ENCODE data around the gene ARCN1. TPM values are rescaled to one million over a fixed set of nuclear protein-coding genes. Genes with fewer than 3 reads are reported as not detected.

Gene ARCN1
- total RNA-seq, 1 experiment from 2014 or later, result 330 TPM

DNA sequence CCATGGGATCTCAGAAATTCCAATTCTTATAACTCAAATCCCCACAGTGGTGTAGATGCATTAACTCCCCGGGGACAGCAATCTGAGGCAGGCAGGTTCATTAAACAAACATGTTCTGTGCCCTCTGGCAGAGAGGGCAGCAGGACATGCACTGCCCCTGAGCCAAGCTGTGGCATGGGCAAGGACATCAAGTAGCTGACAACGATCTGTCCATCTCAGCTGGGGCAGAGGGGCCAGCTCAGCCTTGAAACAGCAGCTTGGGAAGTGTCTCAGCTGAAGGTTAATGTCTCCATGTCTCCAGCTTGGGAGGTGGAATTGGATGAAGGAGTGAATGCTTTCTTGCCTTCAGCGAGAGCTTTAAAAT lies 27.6 kb upstream of the ARCN1 start:
- CTCF ChIA-PET, result no interaction called here
- Mint-ChIP-seq H3K4me1 (ENCODE audit: low read depth, unreplicated experiment) (peaks cover 10% of the 10 kb centered on the region), H3K36me3 (ENCODE audit: insufficient read depth, unreplicated experiment) (peaks cover 24% of the 10 kb centered on the region), H3K4me3 (ENCODE audit: unreplicated experiment) (no peak overlapping the region), H3K27me3 (ENCODE audit: insufficient read depth, unreplicated experiment) (no peaks in the 10 kb centered on the region), H3K27ac (ENCODE audit: unreplicated experiment) (no peak overlapping the region), H3K9me3 (ENCODE audit: unreplicated experiment) (no peaks in the 10 kb centered on the region)
- Histone ChIP-seq H3K4me3 (ENCODE audit: low read depth, low read length) (no peak overlapping the region), H3K27me3 (replicated peaks; ENCODE audit: control insufficient read depth, insufficient read depth, low read length) (no peaks in the 10 kb centered on the region), H3K9me3 (no peaks in the 10 kb centered on the region), H3K36me3 (ENCODE audit: control insufficient read depth, insufficient read depth, low read length) (no peaks in the 10 kb centered on the region), H3K4me1 (peaks cover 16% of the 10 kb centered on the region)
- DNase-seq, result no peak
- POLR2A ChIA-PET, result no interaction called here
- intact Hi-C loops (cut with micrococcal nuclease; ENCODE audit: unreplicated experiment), result no loop called here
- TSS peak; percentile 16 for BruUV-seq (replicated peaks)
- TF ChIP-seq, protein P1, sequence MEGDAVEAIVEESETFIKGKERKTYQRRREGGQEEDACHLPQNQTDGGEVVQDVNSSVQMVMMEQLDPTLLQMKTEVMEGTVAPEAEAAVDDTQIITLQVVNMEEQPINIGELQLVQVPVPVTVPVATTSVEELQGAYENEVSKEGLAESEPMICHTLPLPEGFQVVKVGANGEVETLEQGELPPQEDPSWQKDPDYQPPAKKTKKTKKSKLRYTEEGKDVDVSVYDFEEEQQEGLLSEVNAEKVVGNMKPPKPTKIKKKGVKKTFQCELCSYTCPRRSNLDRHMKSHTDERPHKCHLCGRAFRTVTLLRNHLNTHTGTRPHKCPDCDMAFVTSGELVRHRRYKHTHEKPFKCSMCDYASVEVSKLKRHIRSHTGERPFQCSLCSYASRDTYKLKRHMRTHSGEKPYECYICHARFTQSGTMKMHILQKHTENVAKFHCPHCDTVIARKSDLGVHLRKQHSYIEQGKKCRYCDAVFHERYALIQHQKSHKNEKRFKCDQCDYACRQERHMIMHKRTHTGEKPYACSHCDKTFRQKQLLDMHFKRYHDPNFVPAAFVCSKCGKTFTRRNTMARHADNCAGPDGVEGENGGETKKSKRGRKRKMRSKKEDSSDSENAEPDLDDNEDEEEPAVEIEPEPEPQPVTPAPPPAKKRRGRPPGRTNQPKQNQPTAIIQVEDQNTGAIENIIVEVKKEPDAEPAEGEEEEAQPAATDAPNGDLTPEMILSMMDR (IDR thresholded peaks at IDR 0.05; ENCODE audit: insufficient read depth in 1 of 2, low read depth in 1 of 2, low read length in 1 of 2, severe bottlenecking in 1 of 2, unreplicated experiment in 1 of 2), result no peak

GRCh38 chr11:118545533-118545932 lies 26.7 kb upstream of the ARCN1 start:
- Histone ChIP-seq H3K4me1 (peaks cover 10% of the 10 kb centered on the region), H3K27me3 (replicated peaks; ENCODE audit: control insufficient read depth, insufficient read depth, low read length) (no peaks in the 10 kb centered on the region), H3K9me3 (no peaks in the 10 kb centered on the region), H3K4me3 (ENCODE audit: low read depth, low read length) (no peak overlapping the region), H3K36me3 (ENCODE audit: control insufficient read depth, insufficient read depth, low read length) (no peaks in the 10 kb centered on the region)
- TF ChIP-seq, protein P1 (IDR thresholded peaks at IDR 0.05; ENCODE audit: insufficient read depth in 1 of 2, low read depth in 1 of 2, low read length in 1 of 2, severe bottlenecking in 1 of 2, unreplicated experiment in 1 of 2), result no peak
- H3K36me3 Mint-ChIP-seq (ENCODE audit: insufficient read depth, unreplicated experiment), result peaks cover 26% of the 10 kb centered on the region
- no peaks in the 10 kb centered on the region for H3K9me3 Mint-ChIP-seq (ENCODE audit: unreplicated experiment)
- peaks cover 4% of the 10 kb centered on the region for H3K4me1 Mint-ChIP-seq (ENCODE audit: low read depth, unreplicated experiment)
- H3K27me3 Mint-ChIP-seq (ENCODE audit: insufficient read depth, unreplicated experiment), result no peaks in the 10 kb centered on the region
- no peak for DNase-seq
- H3K27ac Mint-ChIP-seq (ENCODE audit: unreplicated experiment), result no peak overlapping the region
- H3K4me3 Mint-ChIP-seq (ENCODE audit: unreplicated experiment), result no peak overlapping the region
- ChIA-PET POLR2A (no interaction called here), CTCF (no interaction called here)
- BruUV-seq (replicated peaks), result no TSS peak
- intact Hi-C loops (cut with micrococcal nuclease; ENCODE audit: unreplicated experiment), result no loop called here

DNA sequence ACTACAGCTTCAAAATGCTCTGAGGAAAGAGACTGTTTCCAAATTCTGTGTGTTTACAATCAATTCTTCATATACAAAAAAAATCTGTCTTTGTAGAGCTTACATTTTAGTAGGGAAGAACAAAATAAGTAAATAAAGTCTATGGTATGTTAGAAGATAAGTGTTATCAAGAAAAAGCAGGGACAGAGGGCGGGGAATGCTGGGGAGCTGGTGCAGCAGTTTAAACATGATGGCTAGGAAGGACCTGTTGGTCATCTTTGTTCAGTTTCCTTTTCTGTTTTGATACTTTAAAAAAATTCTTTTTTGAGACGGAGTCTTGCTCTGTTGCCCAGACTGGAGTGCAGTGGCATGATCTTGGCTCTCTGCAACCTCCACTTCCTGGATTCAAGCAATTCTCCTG lies 25.1 kb upstream of the ARCN1 start:
- H3K4me3 ChIP-seq (ENCODE audit: low read depth, low read length), result no peak overlapping the region
- no peak overlapping the region for H3K4me3 Mint-ChIP-seq (ENCODE audit: unreplicated experiment)
- POLR2A ChIA-PET, result no interaction called here
- H3K36me3 Mint-ChIP-seq (ENCODE audit: insufficient read depth, unreplicated experiment), result peaks cover 35% of the 10 kb centered on the region
- no peaks in the 10 kb centered on the region for H3K36me3 ChIP-seq (ENCODE audit: control insufficient read depth, insufficient read depth, low read length)
- H3K27ac Mint-ChIP-seq (ENCODE audit: unreplicated experiment), result no peak overlapping the region
- no TSS peak for BruUV-seq (replicated peaks)
- CTCF ChIA-PET, result interaction anchor here (0.7 kb wide), 2 partner anchors 22 to 499 kb away, joined by 3 to 4 read pairs; no protein-coding TSS in a partner anchor
- TF ChIP-seq, protein P1 (IDR thresholded peaks at IDR 0.05; ENCODE audit: insufficient read depth in 1 of 2, low read depth in 1 of 2, low read length in 1 of 2, severe bottlenecking in 1 of 2, unreplicated experiment in 1 of 2), result no peak
- no peaks in the 10 kb centered on the region for H3K9me3 ChIP-seq
- intact Hi-C loops (cut with micrococcal nuclease; ENCODE audit: unreplicated experiment), result loop anchor here (1.0 kb wide), 1 partner anchor 16 kb away; the partner anchor contains the start of gene TMEM25
- H3K27me3 Mint-ChIP-seq (ENCODE audit: insufficient read depth, unreplicated experiment), result no peaks in the 10 kb centered on the region
- H3K4me1 Mint-ChIP-seq (ENCODE audit: low read depth, unreplicated experiment), result no peaks in the 10 kb centered on the region
- no peaks in the 10 kb centered on the region for H3K27me3 ChIP-seq (replicated peaks; ENCODE audit: control insufficient read depth, insufficient read depth, low read length)
- peaks cover 8% of the 10 kb centered on the region for H3K4me1 ChIP-seq
- DNase-seq, result no peak
- no peaks in the 10 kb centered on the region for H3K9me3 Mint-ChIP-seq (ENCODE audit: unreplicated experiment)

Measured in Caco-2 (cell line).